RWPE1 (cell line): Measurements from ENCODE around the gene ADAMTS14.

Source experiments
- CTCF ChIA-PET: fragments of 350-600 bp; sonication (Branson Sonifier 250); formaldehyde crosslinking; extraction: SDS; loops from one replicate; lab custom pipeline; 2021; lab: Yijun Ruan, JAX
- POLR2A ChIA-PET: fragments of 400-600 bp; formaldehyde crosslinking; extraction: SDS; loops from one replicate; lab custom pipeline; 2020; ENCODE audit warnings: antibody characterized with exemption; ENCODE audit not compliant: low non-redundant PET; lab: Yijun Ruan, JAX
- DNase-seq: peaks from one replicate; pipeline ENCODE4 v3.0.0; 2012; ENCODE audit warnings: low spot score
- H3K27ac ChIP-seq: fragments of 450-650 bp; 2 replicates; pipeline ENCODE4 v1.5.1; 2017
- TF ChIP-seq, protein P1 (sequence below): fragments of 450-650 bp; conservative IDR thresholded peaks from 2 replicates; pipeline ENCODE4 v1.5.1; 2017; ENCODE audit warnings: low read depth, mild to moderate bottlenecking

Gene ADAMTS14

DNA sequence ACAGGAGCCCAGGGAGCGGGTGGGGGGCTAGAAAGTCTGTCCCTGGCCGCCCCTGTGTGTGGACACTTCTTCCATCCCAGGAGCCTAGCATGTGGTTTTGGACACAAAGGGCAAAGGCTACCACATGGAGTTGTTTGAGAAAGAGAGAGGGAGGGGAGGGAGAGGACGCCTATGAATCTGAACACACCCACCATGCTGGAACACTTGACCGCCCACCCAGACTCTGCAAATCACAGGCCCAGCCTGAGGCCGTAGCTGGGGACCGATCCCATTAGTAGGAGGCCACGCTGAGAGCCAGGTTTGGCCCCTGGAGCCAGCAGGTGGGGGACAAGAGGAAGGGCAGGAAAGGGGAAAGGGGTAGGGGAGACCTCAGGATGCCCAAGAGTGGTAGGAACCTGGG is 39.6 kb downstream of the ADAMTS14 start:
- TF ChIP-seq, protein P1, sequence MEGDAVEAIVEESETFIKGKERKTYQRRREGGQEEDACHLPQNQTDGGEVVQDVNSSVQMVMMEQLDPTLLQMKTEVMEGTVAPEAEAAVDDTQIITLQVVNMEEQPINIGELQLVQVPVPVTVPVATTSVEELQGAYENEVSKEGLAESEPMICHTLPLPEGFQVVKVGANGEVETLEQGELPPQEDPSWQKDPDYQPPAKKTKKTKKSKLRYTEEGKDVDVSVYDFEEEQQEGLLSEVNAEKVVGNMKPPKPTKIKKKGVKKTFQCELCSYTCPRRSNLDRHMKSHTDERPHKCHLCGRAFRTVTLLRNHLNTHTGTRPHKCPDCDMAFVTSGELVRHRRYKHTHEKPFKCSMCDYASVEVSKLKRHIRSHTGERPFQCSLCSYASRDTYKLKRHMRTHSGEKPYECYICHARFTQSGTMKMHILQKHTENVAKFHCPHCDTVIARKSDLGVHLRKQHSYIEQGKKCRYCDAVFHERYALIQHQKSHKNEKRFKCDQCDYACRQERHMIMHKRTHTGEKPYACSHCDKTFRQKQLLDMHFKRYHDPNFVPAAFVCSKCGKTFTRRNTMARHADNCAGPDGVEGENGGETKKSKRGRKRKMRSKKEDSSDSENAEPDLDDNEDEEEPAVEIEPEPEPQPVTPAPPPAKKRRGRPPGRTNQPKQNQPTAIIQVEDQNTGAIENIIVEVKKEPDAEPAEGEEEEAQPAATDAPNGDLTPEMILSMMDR = no peak
- CTCF ChIA-PET = no interaction called here
- POLR2A ChIA-PET = no interaction called here
- no peak for DNase-seq
- no peak overlapping the region for H3K27ac ChIP-seq

DNA sequence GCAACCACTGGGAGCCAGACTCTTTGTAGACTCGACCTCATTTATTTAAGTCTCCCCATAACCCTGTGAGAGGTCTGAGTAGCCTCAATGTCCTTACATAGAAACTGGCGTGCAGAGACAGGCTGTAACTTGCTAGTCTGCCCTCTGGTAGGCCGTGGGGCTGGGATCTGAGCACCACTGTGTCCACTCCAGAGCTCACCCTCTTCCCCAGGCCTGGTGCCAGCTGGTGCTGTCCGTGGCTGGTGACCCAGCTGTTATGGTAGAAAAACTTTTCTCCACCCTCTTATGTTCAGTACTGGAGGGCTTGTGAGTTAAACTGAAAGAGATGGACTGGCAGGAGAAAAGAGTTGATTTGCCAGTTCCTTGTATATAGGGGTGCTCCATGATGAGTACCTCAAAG is 41.9 kb downstream of the ADAMTS14 start:
- DNase-seq = no peak
- TF ChIP-seq, protein P1 = no peak
- no peak overlapping the region for H3K27ac ChIP-seq
- ChIA-PET POLR2A (no interaction called here), CTCF (interaction anchor here (1.0 to 1.1 kb wide), 2 partner anchors 15 to 165 kb away, joined by 3 read pairs; no protein-coding TSS in a partner anchor)

DNA sequence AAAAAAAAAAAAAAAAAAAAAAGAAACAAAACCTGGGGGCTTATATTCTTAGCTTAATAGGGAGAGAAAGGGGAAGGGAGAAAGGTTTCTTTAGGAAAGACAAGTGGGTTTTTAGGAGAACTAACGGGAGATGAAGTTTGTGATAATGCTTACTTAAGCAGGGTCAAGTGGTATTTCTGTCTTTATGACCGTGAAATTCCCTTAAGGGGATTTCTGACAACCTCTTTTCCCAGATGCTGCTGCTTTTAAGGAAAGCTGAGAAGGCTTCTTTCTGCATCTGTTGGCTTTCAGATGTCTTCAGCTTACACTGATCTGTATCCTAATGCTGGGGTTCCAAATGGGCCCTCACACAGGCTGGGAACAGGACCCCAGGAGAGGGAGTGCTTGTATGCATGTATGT is 42.6 kb downstream of the ADAMTS14 start:
- H3K27ac ChIP-seq = no peak overlapping the region
- TF ChIP-seq, protein P1 = no peak
- POLR2A ChIA-PET = no interaction called here
- DNase-seq = no peak
- CTCF ChIA-PET = interaction anchor here (0.6 to 1.1 kb wide), 2 partner anchors 15 to 554 kb away, joined by 3 to 4 read pairs; no protein-coding TSS in a partner anchor

DNA sequence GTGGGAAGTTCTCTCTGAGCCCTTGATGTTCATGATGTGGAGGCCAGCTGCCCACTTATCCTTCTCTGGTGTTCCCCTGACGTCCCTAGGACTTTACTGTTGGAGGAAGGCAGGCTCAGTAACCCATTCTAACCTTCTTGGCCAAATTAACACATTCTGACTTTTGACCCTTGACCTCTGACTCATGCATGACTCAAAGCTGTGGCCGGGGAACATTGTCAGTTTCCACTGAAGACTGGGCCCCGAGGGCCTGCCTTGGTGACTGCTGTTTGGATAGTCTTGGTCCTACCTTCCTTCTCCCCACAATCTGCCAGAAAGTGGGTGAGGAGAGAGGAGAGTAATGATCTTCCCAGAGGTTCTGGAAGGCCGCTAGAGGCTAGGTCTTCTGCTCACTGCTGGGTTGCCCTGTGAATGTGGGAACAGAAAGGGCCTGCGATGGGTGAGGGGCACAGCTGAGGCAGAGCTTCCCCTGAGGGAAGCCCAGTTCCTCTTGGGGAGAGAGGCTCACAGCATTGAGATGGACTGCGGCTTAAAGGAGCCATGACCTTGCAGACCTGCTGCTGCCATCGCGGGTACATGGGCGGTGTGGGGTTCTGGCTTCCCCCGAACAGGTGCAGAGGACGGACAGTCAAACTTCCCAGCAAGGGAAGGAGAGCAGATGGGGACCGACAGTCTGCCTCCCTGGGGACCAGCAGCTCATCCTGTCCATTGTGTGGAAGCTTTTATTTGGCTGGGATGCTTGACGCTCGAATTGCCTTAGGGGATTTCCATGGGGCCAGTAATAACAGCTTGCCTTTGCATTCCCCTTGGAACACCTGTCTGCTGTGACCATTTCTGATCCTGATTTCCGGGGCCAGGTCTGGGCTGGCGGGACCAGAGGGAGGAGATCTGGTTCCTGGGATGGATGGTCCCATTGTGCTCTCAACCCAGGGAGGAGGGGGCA is 43.8 kb downstream of the ADAMTS14 start:
- CTCF ChIA-PET = interaction anchor here (1.1 kb wide), 1 partner anchor 43 kb away, joined by 3 read pairs; no protein-coding TSS in a partner anchor
- POLR2A ChIA-PET = interaction anchor here (0.5 kb wide), 1 partner anchor 338 kb away, joined by 3 read pairs; no protein-coding TSS in a partner anchor
- DNase-seq = peak; percentile 47
- H3K27ac ChIP-seq = no peak overlapping the region
- TF ChIP-seq, protein P1 = no peak

DNA sequence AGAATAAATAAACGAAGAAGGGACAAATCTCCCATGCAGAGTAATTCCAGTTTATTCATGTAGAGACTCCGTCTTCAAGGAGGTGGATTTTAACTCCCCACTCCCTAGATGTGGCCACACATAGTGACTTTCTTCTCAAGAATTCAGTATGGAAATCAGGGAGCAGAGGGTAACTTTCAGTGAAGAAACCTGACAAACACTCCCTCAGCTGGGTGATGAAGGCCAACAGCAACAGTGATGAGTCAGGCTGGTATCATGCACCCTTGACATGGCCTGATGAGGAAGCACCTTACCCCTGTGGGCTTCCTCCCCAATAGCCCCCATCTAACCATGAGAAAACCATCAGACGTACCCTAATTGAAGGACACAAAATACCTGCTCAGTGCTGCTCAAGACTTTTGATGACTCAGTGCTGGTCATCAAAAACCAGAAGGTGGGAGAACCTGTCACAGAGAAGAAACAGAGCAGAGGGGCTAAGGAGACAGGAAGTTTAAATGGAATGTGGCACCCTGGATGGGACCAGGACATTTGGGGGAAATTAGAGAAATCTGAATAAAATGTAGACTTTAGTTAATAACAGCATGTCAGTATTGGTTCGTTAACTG is 50.6 kb downstream of the ADAMTS14 start:
- TF ChIP-seq, protein P1 = no peak
- ChIA-PET POLR2A (no interaction called here), CTCF (interaction anchor here (0.6 kb wide), 1 partner anchor 33 kb away, joined by 4 read pairs; no protein-coding TSS in a partner anchor)
- H3K27ac ChIP-seq = no peak overlapping the region
- DNase-seq = peak; percentile 35

DNA sequence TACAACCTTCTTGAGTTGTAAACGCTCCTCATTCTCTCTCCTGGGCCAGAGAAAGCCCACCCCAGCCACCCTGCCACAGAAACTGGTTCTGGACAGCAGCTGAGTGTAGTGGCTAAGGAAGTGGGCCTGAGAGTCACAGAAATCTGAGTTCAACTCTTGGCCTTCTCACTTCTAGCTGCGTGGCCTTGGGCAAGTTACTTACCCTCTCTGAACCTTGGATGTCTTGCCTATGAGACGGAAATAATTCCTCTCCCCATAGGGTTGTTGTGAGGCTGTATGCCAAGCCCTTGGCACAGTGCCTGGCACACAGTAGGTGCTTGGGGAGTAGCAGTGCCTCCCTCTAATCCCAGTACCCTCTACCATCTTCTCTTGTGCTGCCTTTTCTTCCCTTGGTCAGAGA is 51.5 kb downstream of the ADAMTS14 start:
- CTCF ChIA-PET = no interaction called here
- no peak overlapping the region for H3K27ac ChIP-seq
- no peak for DNase-seq
- TF ChIP-seq, protein P1 = no peak
- POLR2A ChIA-PET = no interaction called here
